Measurements from ENCODE around the gene P2RX4.
"Not testable (repeated sequence)": the region's sequence is repeated elsewhere in the genome, so short reads cannot be mapped to it uniquely, and the experiment has no call there.

P2RX4 gene

DNA sequence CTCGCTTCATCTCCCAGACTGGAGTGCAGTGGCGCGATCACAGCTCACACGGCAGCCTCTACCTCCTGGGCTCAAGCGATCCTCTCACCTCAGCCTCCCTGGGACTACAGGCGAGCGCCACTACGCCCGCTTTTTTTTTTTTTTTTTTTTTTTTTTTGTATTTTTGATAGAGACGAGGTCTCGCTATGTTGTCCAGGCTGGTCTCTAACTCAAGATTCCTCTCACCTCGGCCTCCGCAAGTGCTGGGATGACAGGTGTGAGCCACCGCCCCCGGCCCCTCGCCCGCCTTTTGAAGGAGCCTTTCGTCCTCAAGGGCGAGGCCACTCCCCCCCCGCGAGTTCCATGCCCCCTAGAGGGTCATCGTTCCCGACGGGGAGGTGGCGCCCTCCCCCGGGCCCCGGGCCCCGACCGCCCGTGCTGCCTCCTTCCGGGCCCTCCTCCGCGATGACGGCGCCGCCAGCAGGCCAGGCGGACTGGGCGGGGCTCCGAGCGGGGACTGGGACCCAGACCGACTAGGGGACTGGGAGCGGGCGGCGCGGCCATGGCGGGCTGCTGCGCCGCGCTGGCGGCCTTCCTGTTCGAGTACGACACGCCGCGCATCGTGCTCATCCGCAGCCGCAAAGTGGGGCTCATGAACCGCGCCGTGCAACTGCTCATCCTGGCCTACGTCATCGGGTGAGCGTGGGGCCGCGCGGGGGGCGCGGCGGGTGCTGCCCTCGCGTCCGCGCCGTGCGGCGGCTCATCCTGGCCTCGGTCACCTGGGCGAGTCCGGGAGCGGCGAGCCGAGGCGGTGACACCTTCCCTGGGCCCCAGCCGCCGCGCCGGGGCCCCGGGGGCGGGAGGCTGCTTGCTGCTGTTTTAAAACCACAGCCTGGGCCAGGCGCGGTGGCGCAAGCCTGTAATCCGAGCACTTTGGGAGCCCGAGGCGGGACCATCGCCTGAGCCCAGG, at the start of gene P2RX4:
Gene P2RX4 (plus strand): TSS at position 506 of the 949 bp plus-strand sequence. CDS start 36 bp downstream, at position 542.
- peak; percentile 30 for TF ChIP-seq CTCF (IDR thresholded peaks at IDR 0.05; ENCODE audit: insufficient read depth, missing control alignments)
- DNase-seq (ENCODE audit: insufficient read length, low spot score) (peak; percentile 63), FAIRE-seq (no peak)

- no peak for TF ChIP-seq CTCF (IDR thresholded peaks at IDR 0.05; ENCODE audit: insufficient read depth, missing control alignments)
- no peak for FAIRE-seq
- DNase-seq (ENCODE audit: insufficient read length, low spot score), result no peak
Measured at GRCh38 chr12:121162384-121162783, 47.5 kb upstream of the P2RX4 start.

DNA sequence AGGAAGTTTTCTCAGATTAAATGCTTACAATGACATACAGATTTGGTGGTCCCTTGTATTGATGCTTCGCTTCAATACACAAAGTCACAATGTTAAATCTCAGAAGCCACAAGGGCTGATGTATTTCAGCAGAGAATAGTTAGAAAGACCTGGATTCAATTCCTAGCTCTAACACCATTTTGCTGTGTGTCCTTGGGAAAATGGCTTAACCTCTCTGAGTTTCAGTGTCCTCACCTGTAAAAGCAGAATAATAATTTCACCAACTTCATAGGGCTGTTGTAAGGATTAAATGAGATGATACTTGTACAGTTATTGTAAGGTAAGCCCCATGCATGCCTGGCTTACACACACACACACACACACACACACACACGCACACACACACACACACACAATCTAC, 46.9 kb upstream of the P2RX4 start:
- DNase-seq (ENCODE audit: insufficient read length, low spot score) (no peak), FAIRE-seq (no peak)
- no peak for TF ChIP-seq CTCF (IDR thresholded peaks at IDR 0.05; ENCODE audit: insufficient read depth, missing control alignments)

GRCh38 chr12:121164839-121165238, 45.1 kb upstream of the P2RX4 start:
- not testable (repeated sequence) for DNase-seq (ENCODE audit: insufficient read length, low spot score); FAIRE-seq

- TF ChIP-seq CTCF (IDR thresholded peaks at IDR 0.05; ENCODE audit: insufficient read depth, missing control alignments), result no peak
- DNase-seq (ENCODE audit: insufficient read length, low spot score), result no peak
- no peak for FAIRE-seq
Measured at GRCh38 chr12:121165316-121165715, 44.6 kb upstream of the P2RX4 start.

- DNase-seq (ENCODE audit: insufficient read length, low spot score), result no peak
- TF ChIP-seq CTCF (IDR thresholded peaks at IDR 0.05; ENCODE audit: insufficient read depth, missing control alignments), result no peak
- no peak for FAIRE-seq
Measured at GRCh38 chr12:121166356-121166755, 43.6 kb upstream of the P2RX4 start.

GRCh38 chr12:121167232-121167820, 42.6 kb upstream of the P2RX4 start:
- no peak for DNase-seq (ENCODE audit: insufficient read length, low spot score)
- no peak for TF ChIP-seq CTCF (IDR thresholded peaks at IDR 0.05; ENCODE audit: insufficient read depth, missing control alignments)
- FAIRE-seq, result no peak
